K562 (cell line): ENCODE results near the gene UBE2QL1.

Experiments used
- GABPA ChIP-seq: fragments of 200-800 bp; sonication (Bioruptor generic); conservative IDR thresholded peaks from 2 replicates; pipeline ENCODE4 v1.6.1; 2016; ENCODE audit warnings: low read depth, missing genetic modification characterization, missing compliant biosample characterization
- JUN ChIP-seq, 2 experiments: sonication (generic) in 1 of 2; formaldehyde crosslinking in 1 of 2; IDR thresholded peaks; 2 replicates each; pipeline versions ENCODE4 v1.6.1 to v1.8.0; 2012 to 2022; ENCODE audit warnings: borderline replicate concordance in 2 of 2, mild to moderate bottlenecking in 2 of 2, improper control_type of control experiment in 1 of 2, low read depth in 1 of 2, low read length in 1 of 2, missing genetic modification reagents in 1 of 2
- NEUROD1 ChIP-seq: fragments of 150-350 bp; IDR thresholded peaks from 2 replicates; pipeline ENCODE4 v1.6.1; 2014; ENCODE audit warnings: borderline replicate concordance, low read length, low read depth; ENCODE audit not compliant: partially characterized antibody
- POLR2AphosphoS5 ChIP-seq: IDR thresholded peaks from 2 replicates; pipeline ENCODE4 v1.6.1; 2011; ENCODE audit warnings: mild to moderate bottlenecking, low read depth, low read length, moderate library complexity; ENCODE audit not compliant: control insufficient read depth, insufficient read depth
- RBBP5 ChIP-seq: fragments of 200-600 bp; sonication (generic); IDR thresholded peaks from 2 replicates; pipeline ENCODE4 v1.6.1; 2012; ENCODE audit warnings: borderline replicate concordance, mild to moderate bottlenecking, low read length, control low read depth, inconsistent platforms; ENCODE audit not compliant: insufficient read depth, poor library complexity, severe bottlenecking
- RBM25 ChIP-seq: fragments of 200-400 bp; formaldehyde crosslinking; IDR thresholded peaks from 2 replicates; pipeline ENCODE4 v1.6.1; 2018; ENCODE audit warnings: low read length, low read depth, moderate library complexity; ENCODE audit not compliant: severe bottlenecking
- TARDBP ChIP-seq: fragments of 450-650 bp; IDR thresholded peaks from 2 replicates; pipeline ENCODE4 v1.6.1; 2016
- ZC3H11A ChIP-seq: IDR thresholded peaks from 2 replicates; pipeline ENCODE4 v1.6.1; 2012; ENCODE audit warnings: low read depth, low read length, improper control_type of control experiment
- ZNF224 ChIP-seq: sonication (generic); formaldehyde crosslinking; IDR thresholded peaks from 2 replicates; pipeline ENCODE4 v1.8.0; 2022; ENCODE audit warnings: mild to moderate bottlenecking, missing genetic modification reagents
- TF ChIP-seq, protein P1 (sequence below): IDR thresholded peaks from 2 replicates; pipeline ENCODE4 v1.6.1; 2012; ENCODE audit warnings: low read depth, low read length, improper control_type of control experiment, borderline replicate concordance
- TF ChIP-seq, protein P2 (sequence below), 3 experiments: IDR thresholded peaks in 2 of 3; conservative IDR thresholded peaks in 1 of 3; 2 replicates each; pipeline ENCODE4 v1.5.1; 2011 to 2012; ENCODE audit warnings: low read length in 3 of 3, mild to moderate bottlenecking in 3 of 3, control low read depth in 2 of 3, improper control_type of control experiment in 1 of 3, inconsistent platforms in 1 of 3, low read depth in 1 of 3, mixed read lengths in 1 of 3, moderate library complexity in 1 of 3; ENCODE audit not compliant: insufficient read depth in 2 of 3
- TF ChIP-seq, protein P3 (sequence below), 2 experiments: fragments of 200-800 bp in 1 of 2; sonication (Bioruptor generic) in 1 of 2; sonication (generic) in 1 of 2; formaldehyde crosslinking in 1 of 2; IDR thresholded peaks in 1 of 2; conservative IDR thresholded peaks in 1 of 2; 2 replicates each; pipeline versions ENCODE4 v1.5.0 to v1.6.1; 2016 to 2020; ENCODE audit warnings: missing compliant biosample characterization in 1 of 2, missing genetic modification characterization in 1 of 2, missing genetic modification reagents in 1 of 2

DNA sequence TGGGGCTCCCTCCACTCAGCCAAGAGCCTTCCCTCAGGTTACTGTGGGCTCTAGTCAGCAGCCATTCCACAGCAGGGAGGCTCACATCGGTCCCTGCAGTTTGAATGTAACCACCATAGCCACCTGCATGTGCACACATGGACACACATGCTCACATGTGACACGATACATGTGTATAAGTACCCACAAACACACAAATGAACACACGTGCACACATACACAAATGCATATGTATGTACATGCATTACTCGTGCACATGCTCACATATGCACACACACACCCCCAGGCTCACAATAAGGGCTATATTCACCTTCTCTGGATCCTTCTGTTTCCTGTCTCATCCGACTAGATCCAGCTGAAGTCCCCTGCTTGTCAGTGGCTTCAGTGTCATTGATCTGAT, 36.2 kb downstream of the UBE2QL1 start:
- TF ChIP-seq, protein P1, sequence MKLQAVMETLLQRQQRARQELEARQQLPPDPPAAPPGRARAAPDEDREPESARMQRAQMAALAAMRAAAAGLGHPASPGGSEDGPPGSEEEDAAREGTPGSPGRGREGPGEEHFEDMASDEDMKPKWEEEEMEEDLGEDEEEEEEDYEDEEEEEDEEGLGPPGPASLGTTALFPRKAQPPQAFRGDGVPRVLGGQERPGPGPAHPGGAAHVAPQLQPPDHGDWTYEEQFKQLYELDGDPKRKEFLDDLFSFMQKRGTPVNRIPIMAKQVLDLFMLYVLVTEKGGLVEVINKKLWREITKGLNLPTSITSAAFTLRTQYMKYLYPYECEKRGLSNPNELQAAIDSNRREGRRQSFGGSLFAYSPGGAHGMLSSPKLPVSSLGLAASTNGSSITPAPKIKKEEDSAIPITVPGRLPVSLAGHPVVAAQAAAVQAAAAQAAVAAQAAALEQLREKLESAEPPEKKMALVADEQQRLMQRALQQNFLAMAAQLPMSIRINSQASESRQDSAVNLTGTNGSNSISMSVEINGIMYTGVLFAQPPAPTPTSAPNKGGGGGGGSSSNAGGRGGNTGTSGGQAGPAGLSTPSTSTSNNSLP: no peak
- TF ChIP-seq POLR2AphosphoS5 (no peak), ZNF224 (no peak), GABPA (tag) (no peak), RBM25 (no peak), RBBP5 (no peak), TARDBP (no peak), NEUROD1 (no peak), JUN (IDR thresholded peaks at IDR 0.05; ENCODE audit: borderline replicate concordance, low read depth, low read length) (no peak), JUN (CRISPR knock-in tag; IDR thresholded peaks at IDR 0.05; ENCODE audit: borderline replicate concordance) (no peak), ZC3H11A (no peak)
- TF ChIP-seq, protein P2, sequence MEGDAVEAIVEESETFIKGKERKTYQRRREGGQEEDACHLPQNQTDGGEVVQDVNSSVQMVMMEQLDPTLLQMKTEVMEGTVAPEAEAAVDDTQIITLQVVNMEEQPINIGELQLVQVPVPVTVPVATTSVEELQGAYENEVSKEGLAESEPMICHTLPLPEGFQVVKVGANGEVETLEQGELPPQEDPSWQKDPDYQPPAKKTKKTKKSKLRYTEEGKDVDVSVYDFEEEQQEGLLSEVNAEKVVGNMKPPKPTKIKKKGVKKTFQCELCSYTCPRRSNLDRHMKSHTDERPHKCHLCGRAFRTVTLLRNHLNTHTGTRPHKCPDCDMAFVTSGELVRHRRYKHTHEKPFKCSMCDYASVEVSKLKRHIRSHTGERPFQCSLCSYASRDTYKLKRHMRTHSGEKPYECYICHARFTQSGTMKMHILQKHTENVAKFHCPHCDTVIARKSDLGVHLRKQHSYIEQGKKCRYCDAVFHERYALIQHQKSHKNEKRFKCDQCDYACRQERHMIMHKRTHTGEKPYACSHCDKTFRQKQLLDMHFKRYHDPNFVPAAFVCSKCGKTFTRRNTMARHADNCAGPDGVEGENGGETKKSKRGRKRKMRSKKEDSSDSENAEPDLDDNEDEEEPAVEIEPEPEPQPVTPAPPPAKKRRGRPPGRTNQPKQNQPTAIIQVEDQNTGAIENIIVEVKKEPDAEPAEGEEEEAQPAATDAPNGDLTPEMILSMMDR (IDR thresholded peaks at IDR 0.05 in 2 of 3, conservative IDR thresholded peaks at IDR 0.05 in 1 of 3; ENCODE audit: insufficient read depth in 2 of 3, low read depth in 1 of 3, low read length in 3 of 3): no peak
- TF ChIP-seq, protein P3, sequence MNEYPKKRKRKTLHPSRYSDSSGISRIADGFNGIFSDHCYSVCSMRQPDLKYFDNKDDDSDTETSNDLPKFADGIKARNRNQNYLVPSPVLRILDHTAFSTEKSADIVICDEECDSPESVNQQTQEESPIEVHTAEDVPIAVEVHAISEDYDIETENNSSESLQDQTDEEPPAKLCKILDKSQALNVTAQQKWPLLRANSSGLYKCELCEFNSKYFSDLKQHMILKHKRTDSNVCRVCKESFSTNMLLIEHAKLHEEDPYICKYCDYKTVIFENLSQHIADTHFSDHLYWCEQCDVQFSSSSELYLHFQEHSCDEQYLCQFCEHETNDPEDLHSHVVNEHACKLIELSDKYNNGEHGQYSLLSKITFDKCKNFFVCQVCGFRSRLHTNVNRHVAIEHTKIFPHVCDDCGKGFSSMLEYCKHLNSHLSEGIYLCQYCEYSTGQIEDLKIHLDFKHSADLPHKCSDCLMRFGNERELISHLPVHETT (CRISPR knock-in tag; conservative IDR thresholded peaks at IDR 0.05 in 1 of 2, IDR thresholded peaks at IDR 0.05 in 1 of 2): no peak
